ENCODE results near the gene ACKR2.

Gene ACKR2

GRCh38 chr3:42844412-42844713, 35.1 kb downstream of the ACKR2 start:
- Histone ChIP-seq H4K8ac (ENCODE audit: low read depth, low read length) (no peak overlapping the region), H4K91ac (ENCODE audit: low read depth, low read length) (no peak overlapping the region), H2BK5ac (ENCODE audit: low read depth, low read length, poor library complexity) (no peak overlapping the region), H4K12ac (ENCODE audit: low read depth, low read length) (no peak overlapping the region), H3K4me2 (ENCODE audit: low read length) (peak overlapping the region; percentile 15), H2BK12ac (ENCODE audit: low read length) (no peak overlapping the region), H3K9me3 (ENCODE audit: insufficient read depth, low read depth, low read length) (no peaks in the 10 kb centered on the region), H3K23ac (ENCODE audit: low read length) (no peak overlapping the region), H3K79me1 (ENCODE audit: low read length) (no peaks in the 10 kb centered on the region), H3K36me3 (ENCODE audit: control insufficient read depth in 1 of 2, insufficient read depth in 2 of 2, low read length in 2 of 2) (peaks cover 3 to 5% of the 10 kb centered on the region in 2 experiments), H3K27ac (ENCODE audit: low read depth, low read length) (no peak overlapping the region), H3K14ac (ENCODE audit: low read length) (no peak overlapping the region), H3K4me1 (ENCODE audit: control insufficient read depth in 1 of 2, insufficient read depth in 2 of 2, low read length in 2 of 2) (peaks cover 4 to 10% of the 10 kb centered on the region in 2 experiments), H2BK120ac (ENCODE audit: insufficient read depth, low read length, poor library complexity) (no peak overlapping the region), H3K79me2 (ENCODE audit: control insufficient read depth, insufficient read depth, low read length, poor library complexity) (peaks cover 1% of the 10 kb centered on the region), H3K9ac (ENCODE audit: low read length) (no peak overlapping the region), H2AFZ (ENCODE audit: insufficient read depth, low read length, poor library complexity) (peak overlapping the region; percentile 10), H3K27me3 (ENCODE audit: insufficient read depth, low read length) (no peaks in the 10 kb centered on the region), H3K4me3 (ENCODE audit: low read depth, low read length) (no peak overlapping the region), H2AK5ac (ENCODE audit: low read length) (no peak overlapping the region), H3K4ac (ENCODE audit: low read depth, low read length) (no peak overlapping the region), H3K18ac (ENCODE audit: low read length) (peak overlapping the region; percentile 41)
- WGBS (ENCODE audit: extremely low coverage, insufficient coverage, insufficient read length) = no CpG with 5 or more reads among the region's 1 CpG
- DNase-seq = no peak

- Histone ChIP-seq H3K14ac (ENCODE audit: low read length) (no peak overlapping the region), H2AFZ (ENCODE audit: insufficient read depth, low read length, poor library complexity) (no peak overlapping the region), H2BK5ac (ENCODE audit: low read depth, low read length, poor library complexity) (no peak overlapping the region), H4K12ac (ENCODE audit: low read depth, low read length) (no peak overlapping the region), H3K4me3 (ENCODE audit: low read depth, low read length) (no peak overlapping the region), H3K79me2 (ENCODE audit: control insufficient read depth, insufficient read depth, low read length, poor library complexity) (peaks cover 1% of the 10 kb centered on the region), H3K79me1 (ENCODE audit: low read length) (no peaks in the 10 kb centered on the region), H3K4me2 (ENCODE audit: low read length) (no peak overlapping the region), H3K36me3 (ENCODE audit: control insufficient read depth in 1 of 2, insufficient read depth in 2 of 2, low read length in 2 of 2) (peaks cover 3 to 5% of the 10 kb centered on the region in 2 experiments), H2BK120ac (ENCODE audit: insufficient read depth, low read length, poor library complexity) (no peak overlapping the region), H4K8ac (ENCODE audit: low read depth, low read length) (no peak overlapping the region), H3K18ac (ENCODE audit: low read length) (no peak overlapping the region), H3K27me3 (ENCODE audit: insufficient read depth, low read length) (no peaks in the 10 kb centered on the region), H3K9ac (ENCODE audit: low read length) (no peak overlapping the region), H4K91ac (ENCODE audit: low read depth, low read length) (no peak overlapping the region), H2BK12ac (ENCODE audit: low read length) (no peak overlapping the region), H2AK5ac (ENCODE audit: low read length) (no peak overlapping the region), H3K4ac (ENCODE audit: low read depth, low read length) (no peak overlapping the region), H3K27ac (ENCODE audit: low read depth, low read length) (no peak overlapping the region), H3K9me3 (ENCODE audit: insufficient read depth, low read depth, low read length) (no peaks in the 10 kb centered on the region), H3K23ac (ENCODE audit: low read length) (no peak overlapping the region), H3K4me1 (ENCODE audit: control insufficient read depth in 1 of 2, insufficient read depth in 2 of 2, low read length in 2 of 2) (peaks cover 4 to 10% of the 10 kb centered on the region in 2 experiments)
- no CpG with 5 or more reads among the region's 4 CpGs for WGBS (ENCODE audit: extremely low coverage, insufficient coverage, insufficient read length)
- no peak for DNase-seq
These were observed 35.6 kb downstream of the ACKR2 start for GRCh38 chr3:42844815-42845214.

GRCh38 chr3:42846685-42847522, 37.7 kb downstream of the ACKR2 start:
- Histone ChIP-seq H3K9me3 (ENCODE audit: insufficient read depth, low read depth, low read length) (no peaks in the 10 kb centered on the region), H3K27me3 (ENCODE audit: insufficient read depth, low read length) (no peaks in the 10 kb centered on the region), H3K36me3 (ENCODE audit: control insufficient read depth in 1 of 2, insufficient read depth in 2 of 2, low read length in 2 of 2) (peaks cover 3% of the 10 kb centered on the region in 2 experiments), H2AFZ (ENCODE audit: insufficient read depth, low read length, poor library complexity) (no peak overlapping the region), H4K8ac (ENCODE audit: low read depth, low read length) (no peak overlapping the region), H3K79me1 (ENCODE audit: low read length) (no peaks in the 10 kb centered on the region), H2BK5ac (ENCODE audit: low read depth, low read length, poor library complexity) (no peak overlapping the region), H2BK12ac (ENCODE audit: low read length) (no peak overlapping the region), H4K12ac (ENCODE audit: low read depth, low read length) (no peak overlapping the region), H3K79me2 (ENCODE audit: control insufficient read depth, insufficient read depth, low read length, poor library complexity) (peaks cover 1% of the 10 kb centered on the region), H3K18ac (ENCODE audit: low read length) (no peak overlapping the region), H4K91ac (ENCODE audit: low read depth, low read length) (no peak overlapping the region), H3K27ac (ENCODE audit: low read depth, low read length) (no peak overlapping the region), H3K4me2 (ENCODE audit: low read length) (no peak overlapping the region), H2AK5ac (ENCODE audit: low read length) (no peak overlapping the region), H3K9ac (ENCODE audit: low read length) (no peak overlapping the region), H3K23ac (ENCODE audit: low read length) (no peak overlapping the region), H3K4ac (ENCODE audit: low read depth, low read length) (no peak overlapping the region), H3K4me3 (ENCODE audit: low read depth, low read length) (no peak overlapping the region), H3K4me1 (ENCODE audit: control insufficient read depth in 1 of 2, insufficient read depth in 2 of 2, low read length in 2 of 2) (peaks cover 9 to 17% of the 10 kb centered on the region in 2 experiments), H3K14ac (ENCODE audit: low read length) (no peak overlapping the region), H2BK120ac (ENCODE audit: insufficient read depth, low read length, poor library complexity) (no peak overlapping the region)
- no CpG with 5 or more reads among the region's 5 CpGs for WGBS (ENCODE audit: extremely low coverage, insufficient coverage, insufficient read length)
- no peak for DNase-seq

- no peak overlapping the region for H4K12ac ChIP-seq (ENCODE audit: low read depth, low read length)
- no peaks in the 10 kb centered on the region for H3K27me3 ChIP-seq (ENCODE audit: insufficient read depth, low read length)
- H3K18ac ChIP-seq (ENCODE audit: low read length) = no peak overlapping the region
- peaks cover 9 to 19% of the 10 kb centered on the region in 2 experiments for H3K4me1 ChIP-seq (ENCODE audit: control insufficient read depth in 1 of 2, insufficient read depth in 2 of 2, low read length in 2 of 2)
- no peak overlapping the region for H2BK12ac ChIP-seq (ENCODE audit: low read length)
- no peaks in the 10 kb centered on the region for H3K79me1 ChIP-seq (ENCODE audit: low read length)
- H2AFZ ChIP-seq (ENCODE audit: insufficient read depth, low read length, poor library complexity) = no peak overlapping the region
- peak; percentile 80 to 85 for DNase-seq
- H3K4me2 ChIP-seq (ENCODE audit: low read length) = no peak overlapping the region
- H3K9me3 ChIP-seq (ENCODE audit: insufficient read depth, low read depth, low read length) = no peaks in the 10 kb centered on the region
- H3K9ac ChIP-seq (ENCODE audit: low read length) = no peak overlapping the region
- no peak overlapping the region for H4K91ac ChIP-seq (ENCODE audit: low read depth, low read length)
- H2BK5ac ChIP-seq (ENCODE audit: low read depth, low read length, poor library complexity) = no peak overlapping the region
- no peak overlapping the region for H3K27ac ChIP-seq (ENCODE audit: low read depth, low read length)
- H3K79me2 ChIP-seq (ENCODE audit: control insufficient read depth, insufficient read depth, low read length, poor library complexity) = peaks cover 1% of the 10 kb centered on the region
- no CpG with 5 or more reads among the region's 4 CpGs for WGBS (ENCODE audit: extremely low coverage, insufficient coverage, insufficient read length)
- H3K4ac ChIP-seq (ENCODE audit: low read depth, low read length) = no peak overlapping the region
- H2BK120ac ChIP-seq (ENCODE audit: insufficient read depth, low read length, poor library complexity) = no peak overlapping the region
- no peak overlapping the region for H3K14ac ChIP-seq (ENCODE audit: low read length)
- H3K36me3 ChIP-seq (ENCODE audit: control insufficient read depth in 1 of 2, insufficient read depth in 2 of 2, low read length in 2 of 2) = peaks cover 3% of the 10 kb centered on the region in 2 experiments
- H4K8ac ChIP-seq (ENCODE audit: low read depth, low read length) = no peak overlapping the region
- H3K23ac ChIP-seq (ENCODE audit: low read length) = no peak overlapping the region
- H2AK5ac ChIP-seq (ENCODE audit: low read length) = no peak overlapping the region
- H3K4me3 ChIP-seq (ENCODE audit: low read depth, low read length) = no peak overlapping the region
These were observed 38.5 kb downstream of the ACKR2 start for GRCh38 chr3:42847731-42848130.
